Hepatocyte (in vitro differentiated cells): ENCODE results near the gene D2HGDH. TPM values are rescaled to one million over a fixed set of nuclear protein-coding genes. Genes with fewer than 3 reads are reported as not detected.

Experiments
- DNase-seq: peaks from one replicate; pipeline ENCODE4 v3.0.0-alpha.2; 2016; ENCODE audit warnings: low spot score
- H2AFZ ChIP-seq: fragments of 200-600 bp; sonication (generic); 2 replicates; pipeline ENCODE4 v1.6.0; 2016; ENCODE audit warnings: antibody characterized with exemption, mild to moderate bottlenecking
- H3K27ac ChIP-seq: fragments of 200-600 bp; sonication (generic); 2 replicates; pipeline ENCODE4 v1.5.1; 2016; ENCODE audit warnings: mild to moderate bottlenecking
- H3K27me3 ChIP-seq: fragments of 200-600 bp; sonication (generic); 2 replicates; pipeline ENCODE4 v1.6.1; 2016
- H3K36me3 ChIP-seq: fragments of 200-600 bp; sonication (generic); replicated peaks from 2 replicates; pipeline ENCODE4 v1.5.1; 2016; ENCODE audit warnings: low read depth; ENCODE audit not compliant: insufficient read depth
- H3K4me1 ChIP-seq: fragments of 200-600 bp; sonication (generic); 2 replicates; pipeline ENCODE4 v1.5.1; 2016; ENCODE audit warnings: mild to moderate bottlenecking, moderate library complexity; ENCODE audit not compliant: insufficient read depth
- H3K4me2 ChIP-seq: fragments of 200-600 bp; sonication (generic); 2 replicates; pipeline ENCODE4 v1.6.0; 2016
- H3K4me3 ChIP-seq: fragments of 200-600 bp; sonication (generic); 2 replicates; pipeline ENCODE4 v1.5.1; 2016; ENCODE audit warnings: mild to moderate bottlenecking
- H3K79me2 ChIP-seq: fragments of 200-600 bp; sonication (generic); 2 replicates; pipeline ENCODE4 v1.6.0; 2017; ENCODE audit warnings: mild to moderate bottlenecking
- H3K9me2 ChIP-seq: fragments of 200-600 bp; sonication (generic); replicated peaks from 2 replicates; pipeline ENCODE4 v1.6.0; 2017; ENCODE audit warnings: mild to moderate bottlenecking; ENCODE audit not compliant: insufficient read depth
- H3K9me3 ChIP-seq: fragments of 200-600 bp; sonication (generic); 2 replicates; pipeline ENCODE4 v1.5.1; 2016; ENCODE audit warnings: low read depth, mild to moderate bottlenecking
- H4K20me1 ChIP-seq: fragments of 200-600 bp; sonication (generic); 2 replicates; pipeline ENCODE4 v1.6.0; 2016; ENCODE audit warnings: mild to moderate bottlenecking; ENCODE audit not compliant: insufficient read depth, poor library complexity, severe bottlenecking
- CTCF ChIP-seq: fragments of 200-600 bp; sonication (generic); IDR thresholded peaks from 2 replicates; pipeline ENCODE4 v1.5.1; 2016; ENCODE audit warnings: antibody characterized with exemption, mild to moderate bottlenecking; ENCODE audit not compliant: poor library complexity
- EZH2 ChIP-seq: fragments of 200-600 bp; sonication (generic); IDR thresholded peaks from 2 replicates; pipeline ENCODE4 v1.6.1; 2016; ENCODE audit warnings: antibody characterized with exemption, mild to moderate bottlenecking, borderline replicate concordance
- EZH2phosphoT487 ChIP-seq: fragments of 200-600 bp; sonication (generic); IDR thresholded peaks from one replicate; pipeline ENCODE4 v1.6.1; 2018; ENCODE audit warnings: antibody characterized with exemption, mild to moderate bottlenecking, low read depth, moderate library complexity; ENCODE audit not compliant: unreplicated experiment, severe bottlenecking
- WGBS: methylation state at CpG from one replicate; pipeline ENCODE4 v1.1.6; 2016; ENCODE audit warnings: low lambda C conversion rate; ENCODE audit errors: missing lambda C conversion rate; 5-methylcytosine and 5-hydroxymethylcytosine counted together
- polyA plus RNA-seq: library from polyadenylated mRNA; unstranded; fragments of >200 nt; fragmentation: Nextera tagmentation; extraction: Ambion mirVana; gene quantifications from 2 replicates; pipeline ENCODE4 v1.2.1, GENCODE V29; 2016
- total RNA-seq: library from RNA; depleted of rRNA; stranded (reverse); fragments of >200 nt; gene quantifications from 2 replicates; pipeline ENCODE4 v1.2.3, GENCODE V29; 2014

The D2HGDH gene
- total and polyA plus RNA-seq, 2 experiments from 2014 or later: 12.9 to 41.2 TPM

- H3K4me1 ChIP-seq: no peaks in the 10 kb centered on the region
- H3K27ac ChIP-seq: no peak overlapping the region
- H3K4me3 ChIP-seq: no peak overlapping the region
- H2AFZ ChIP-seq: no peak overlapping the region
- H3K9me2 ChIP-seq: no peaks in the 10 kb centered on the region
- H3K79me2 ChIP-seq: no peaks in the 10 kb centered on the region
- no peak overlapping the region for H3K4me2 ChIP-seq
- 99% methylated on average over 4 of the region's 4 CpGs for WGBS
- H3K36me3 ChIP-seq: no peaks in the 10 kb centered on the region
- TF ChIP-seq CTCF: no peak
- no peak for TF ChIP-seq EZH2
- TF ChIP-seq EZH2phosphoT487: no peak
- no peaks in the 10 kb centered on the region for H3K9me3 ChIP-seq
- DNase-seq: no peak
- peaks cover 2% of the 10 kb centered on the region for H4K20me1 ChIP-seq
- no peaks in the 10 kb centered on the region for H3K27me3 ChIP-seq
Observed at GRCh38 chr2:241746084-241746483, 11.7 kb downstream of the D2HGDH start.

GRCh38 chr2:241748468-241749256 lies 14.2 kb downstream of the D2HGDH start:
- H3K9me2 ChIP-seq: no peaks in the 10 kb centered on the region
- no peaks in the 10 kb centered on the region for H3K27me3 ChIP-seq
- H3K9me3 ChIP-seq: no peaks in the 10 kb centered on the region
- H3K36me3 ChIP-seq: no peaks in the 10 kb centered on the region
- 90% methylated on average over 29 of the region's 32 CpGs for WGBS
- H3K27ac ChIP-seq: no peak overlapping the region
- no peak for TF ChIP-seq EZH2
- TF ChIP-seq EZH2phosphoT487: no peak
- H3K4me2 ChIP-seq: no peak overlapping the region
- H2AFZ ChIP-seq: no peak overlapping the region
- no peak overlapping the region for H3K4me3 ChIP-seq
- no peak for DNase-seq
- no peaks in the 10 kb centered on the region for H4K20me1 ChIP-seq
- no peaks in the 10 kb centered on the region for H3K79me2 ChIP-seq
- no peaks in the 10 kb centered on the region for H3K4me1 ChIP-seq

GRCh38 chr2:241750076-241750840 lies 15.8 kb downstream of the D2HGDH start:
- Histone ChIP-seq H3K9me2 (no peaks in the 10 kb centered on the region), H3K27me3 (no peaks in the 10 kb centered on the region), H3K79me2 (no peaks in the 10 kb centered on the region), H3K4me1 (no peaks in the 10 kb centered on the region), H4K20me1 (no peaks in the 10 kb centered on the region), H3K9me3 (no peaks in the 10 kb centered on the region), H3K27ac (no peak overlapping the region), H3K36me3 (no peaks in the 10 kb centered on the region), H3K4me3 (no peak overlapping the region), H2AFZ (no peak overlapping the region), H3K4me2 (no peak overlapping the region)
- 96% methylated on average over 14 of the region's 22 CpGs for WGBS
- DNase-seq: no peak
- no peak for TF ChIP-seq CTCF
- no peak for TF ChIP-seq EZH2phosphoT487
- TF ChIP-seq EZH2: no peak

GRCh38 chr2:241751152-241751551 lies 16.7 kb downstream of the D2HGDH start:
- Histone ChIP-seq H3K36me3 (no peaks in the 10 kb centered on the region), H3K4me2 (no peak overlapping the region), H3K27ac (no peak overlapping the region), H3K79me2 (no peaks in the 10 kb centered on the region), H2AFZ (no peak overlapping the region), H3K27me3 (no peaks in the 10 kb centered on the region), H3K4me3 (no peak overlapping the region), H3K4me1 (no peaks in the 10 kb centered on the region), H3K9me3 (no peaks in the 10 kb centered on the region), H3K9me2 (no peaks in the 10 kb centered on the region), H4K20me1 (no peaks in the 10 kb centered on the region)
- 92% methylated on average over 15 of the region's 15 CpGs for WGBS
- TF ChIP-seq CTCF (no peak), EZH2phosphoT487 (no peak), EZH2 (no peak)
- DNase-seq: no peak
